ENCODE results near the gene INSR.
"Not testable (repeated sequence)": the region's sequence is repeated elsewhere in the genome, so short reads cannot be mapped to it uniquely, and the experiment has no call there.

The INSR gene

DNA sequence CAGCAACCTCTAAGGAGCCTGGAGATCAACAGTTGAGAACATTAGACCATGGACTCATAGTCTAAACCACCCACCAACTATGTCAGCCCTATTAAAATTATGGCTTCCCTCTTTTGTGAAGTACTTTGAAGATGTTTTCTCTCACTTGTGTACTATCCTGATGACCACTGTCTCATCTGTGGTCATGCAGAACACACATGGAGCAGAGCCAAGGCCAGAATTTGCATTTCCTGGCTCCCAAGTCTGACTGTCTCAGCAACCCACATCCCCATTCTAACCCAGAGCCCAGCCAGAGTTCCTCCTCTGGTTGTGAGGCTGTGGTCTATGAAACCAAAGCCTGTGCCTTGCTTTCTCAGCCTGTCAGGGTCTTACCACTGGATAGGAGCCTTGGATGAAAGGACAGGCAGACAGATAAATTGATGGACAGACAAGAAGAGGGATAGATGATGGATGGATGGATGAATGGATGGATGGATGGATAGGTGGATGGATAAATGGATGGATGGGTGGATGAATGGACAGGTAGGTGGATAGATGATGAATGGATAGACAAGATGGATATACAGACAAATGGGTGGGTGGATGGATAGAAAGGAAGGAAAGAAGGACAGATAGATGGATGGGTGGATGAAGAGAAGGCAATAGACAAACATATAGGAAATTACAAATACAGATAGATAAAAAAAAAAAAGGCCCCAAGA lies 189.3 kb downstream of the INSR start:
- in situ Hi-C loops (cut with MboI; ENCODE audit: low sequenced_read_pairs): no loop called here

DNA sequence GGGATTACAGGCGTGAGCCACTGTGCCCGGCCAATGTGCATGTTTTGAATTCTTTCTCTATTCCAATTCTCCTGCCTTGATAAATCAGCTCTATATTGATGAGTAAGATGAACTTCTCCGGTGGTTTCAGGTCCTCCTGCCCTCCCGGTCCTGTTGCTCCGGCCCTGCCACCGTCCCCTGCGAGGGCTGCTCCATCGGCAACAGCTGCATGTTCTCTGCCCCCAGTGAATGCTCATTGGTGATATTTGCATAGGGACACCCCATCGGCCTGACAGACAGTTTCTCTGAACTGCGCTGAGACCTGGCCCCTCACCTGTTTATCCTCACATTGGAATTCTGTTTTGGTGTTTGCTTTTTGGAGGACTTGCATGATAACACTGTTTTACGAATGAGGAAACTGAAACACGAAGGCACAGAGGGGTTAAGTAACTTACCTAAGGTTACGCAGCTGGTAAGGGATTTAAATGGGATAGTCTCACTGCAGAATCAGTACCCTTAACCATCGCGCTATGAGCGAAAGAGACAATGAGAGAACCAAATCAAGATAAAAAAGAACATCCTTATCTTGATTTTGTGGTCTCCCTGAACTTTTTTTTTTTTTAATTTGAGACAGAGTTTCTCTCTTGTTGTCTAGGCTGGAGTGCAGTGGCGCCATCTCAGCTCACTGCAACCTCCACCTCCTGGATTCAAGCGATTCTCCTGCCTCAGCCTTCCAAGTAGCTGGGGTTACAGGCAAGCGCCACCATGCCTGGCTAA lies 192.5 kb downstream of the INSR start:
- in situ Hi-C loops (cut with MboI; ENCODE audit: low sequenced_read_pairs): no loop called here

DNA sequence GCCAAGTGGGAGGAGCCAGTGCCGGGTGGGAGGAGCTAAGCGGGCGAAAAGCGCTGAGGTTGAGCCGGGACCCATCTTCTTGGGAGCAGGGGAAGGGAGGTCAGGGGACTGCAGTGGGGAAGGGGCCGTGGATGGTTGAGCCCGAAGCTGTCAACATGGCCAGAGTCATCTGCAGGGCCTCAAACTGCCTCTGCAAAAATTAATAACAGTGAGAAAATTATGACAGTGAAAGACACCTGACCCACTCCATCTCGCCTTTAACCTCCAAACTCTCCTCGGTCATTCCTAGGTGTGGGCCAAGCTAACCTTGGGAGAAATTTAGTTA lies 194.7 kb downstream of the INSR start:
- in situ Hi-C loops (cut with MboI; ENCODE audit: low sequenced_read_pairs): no loop called here

DNA sequence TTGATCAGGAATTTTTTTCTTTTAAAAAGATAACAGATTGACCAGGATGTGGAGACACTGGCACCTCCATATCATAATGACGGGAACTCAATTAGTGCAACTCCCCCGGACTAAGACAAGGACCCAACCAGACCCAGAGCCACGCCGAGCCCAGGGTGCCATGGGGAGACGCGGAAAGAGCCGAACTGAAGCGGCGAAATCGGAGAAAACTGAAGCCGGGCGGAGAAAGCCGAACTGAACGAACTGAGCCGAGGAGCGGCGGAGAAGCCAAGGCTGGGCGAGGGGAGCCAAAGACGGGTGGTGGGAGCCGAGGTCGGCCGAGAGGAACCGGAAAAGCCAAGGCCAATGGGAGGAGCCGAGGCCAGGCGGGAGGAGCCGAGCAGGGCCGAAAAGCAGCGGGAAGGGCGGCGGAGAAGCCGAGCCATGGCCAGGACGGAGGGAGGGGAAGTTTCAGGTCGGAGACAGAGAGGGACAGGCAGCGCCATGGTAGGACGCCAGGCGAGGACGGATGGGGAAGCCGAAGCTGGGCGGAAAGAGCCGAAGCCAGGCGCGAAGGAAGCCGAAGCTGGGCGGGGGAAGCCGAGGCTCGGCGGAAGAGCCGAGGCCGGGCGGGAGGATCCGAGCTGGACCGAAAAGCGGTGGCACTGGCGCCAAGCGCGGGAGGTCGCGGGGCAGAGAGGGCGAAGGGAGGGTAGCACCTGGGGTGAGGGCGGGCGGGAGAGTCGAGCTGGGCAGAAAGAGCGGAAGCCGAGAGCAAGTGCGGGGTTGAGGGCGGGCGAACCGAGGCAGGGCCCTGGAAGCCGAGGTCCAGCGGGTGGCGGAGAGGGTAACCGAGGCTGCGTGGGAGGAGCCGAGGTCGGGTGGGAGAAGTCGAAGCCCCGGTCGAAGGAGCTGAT lies 195.3 kb downstream of the INSR start:
- in situ Hi-C loops (cut with MboI; ENCODE audit: low sequenced_read_pairs): no loop called here

DNA sequence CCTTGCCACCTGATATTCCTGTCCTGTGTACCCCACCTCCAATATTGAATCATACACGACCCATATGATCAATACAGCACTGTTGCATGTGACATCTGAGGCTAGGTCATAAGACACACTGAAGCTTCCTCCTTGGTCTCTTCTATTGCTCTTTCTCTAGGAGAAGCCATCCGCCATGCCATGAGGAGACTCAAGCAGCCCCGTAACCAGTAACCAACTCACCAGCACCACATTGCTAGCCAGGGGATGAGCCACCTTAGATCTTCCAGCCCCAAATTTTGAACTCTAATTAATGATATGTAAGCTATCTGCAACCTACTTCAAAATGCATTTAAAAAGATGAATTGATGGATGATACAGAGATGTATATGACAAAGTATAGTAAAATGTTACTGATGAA lies 196.1 kb downstream of the INSR start:
- in situ Hi-C loops (cut with MboI; ENCODE audit: low sequenced_read_pairs): no loop called here

DNA sequence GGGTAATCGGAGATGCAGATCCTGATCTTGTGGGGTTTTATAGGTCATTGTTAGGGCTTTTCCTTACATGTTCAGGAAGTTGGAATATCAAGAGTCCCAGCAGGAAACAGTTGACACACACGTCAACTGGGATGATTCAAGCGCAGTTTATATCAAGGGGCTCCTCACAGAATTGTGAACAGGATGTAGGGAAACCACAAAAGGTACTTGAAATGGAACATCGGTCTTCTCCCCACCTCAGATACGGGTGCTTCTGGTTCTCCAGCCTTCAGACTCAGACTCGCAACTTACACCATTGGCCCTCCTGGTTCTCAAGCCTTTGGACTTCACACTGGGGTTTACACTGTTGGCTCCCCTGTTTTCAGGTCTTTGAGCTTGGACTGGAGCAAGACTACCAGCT lies 205.2 kb downstream of the INSR start:
- in situ Hi-C loops (cut with MboI; ENCODE audit: low sequenced_read_pairs): loop anchor here (10.0 kb wide), 1 partner anchor 84 kb away; no protein-coding TSS in a partner anchor

DNA sequence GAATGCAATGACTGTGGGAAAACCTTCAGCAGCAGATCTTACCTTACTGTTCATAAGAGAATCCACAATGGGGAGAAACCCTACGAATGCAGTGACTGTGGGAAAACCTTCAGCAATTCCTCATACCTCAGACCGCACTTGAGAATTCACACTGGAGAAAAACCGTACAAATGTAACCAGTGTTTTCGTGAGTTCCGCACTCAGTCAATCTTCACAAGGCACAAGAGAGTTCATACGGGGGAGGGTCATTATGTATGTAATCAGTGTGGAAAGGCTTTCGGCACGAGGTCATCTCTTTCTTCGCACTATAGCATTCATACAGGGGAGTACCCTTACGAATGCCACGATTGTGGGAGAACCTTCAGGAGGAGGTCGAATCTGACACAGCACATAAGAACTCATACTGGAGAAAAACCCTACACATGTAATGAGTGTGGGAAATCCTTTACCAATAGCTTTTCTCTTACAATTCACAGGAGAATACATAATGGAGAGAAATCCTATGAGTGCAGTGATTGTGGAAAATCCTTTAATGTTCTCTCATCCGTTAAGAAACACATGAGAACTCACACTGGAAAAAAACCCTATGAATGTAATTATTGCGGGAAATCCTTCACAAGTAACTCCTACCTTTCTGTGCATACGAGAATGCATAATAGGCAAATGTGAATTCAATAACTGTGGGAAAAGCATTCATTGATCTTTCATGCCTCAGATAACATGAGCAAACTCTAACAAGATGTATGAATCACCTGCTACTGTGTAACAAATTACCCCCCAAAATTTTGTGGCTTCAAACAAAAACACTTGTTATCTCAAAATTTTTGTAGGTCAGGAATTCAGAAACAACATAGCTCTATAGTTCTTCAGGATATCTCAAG lies 210.9 kb downstream of the INSR start:
- in situ Hi-C loops (cut with MboI; ENCODE audit: low sequenced_read_pairs): loop anchor here (10.0 kb wide), 1 partner anchor 79 kb away; no protein-coding TSS in a partner anchor

DNA sequence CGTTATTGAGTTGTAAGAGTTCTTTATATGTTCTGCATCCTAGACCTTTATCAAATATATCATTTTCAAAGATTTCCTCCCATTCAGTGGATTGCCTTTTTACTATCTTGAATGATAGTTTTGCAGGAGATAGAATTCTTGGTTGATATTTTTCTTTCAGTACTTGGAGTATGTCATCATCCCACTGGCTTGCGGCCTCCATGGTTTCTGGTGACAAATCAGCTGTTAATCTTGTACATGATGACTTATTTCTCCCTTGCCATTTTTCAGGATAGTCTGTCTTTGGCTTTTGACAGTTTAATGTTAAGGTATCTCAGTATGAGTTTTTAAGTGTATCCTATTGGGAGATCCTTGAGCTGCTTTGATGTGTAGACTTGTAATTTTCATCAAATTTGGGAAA lies 216.2 kb downstream of the INSR start:
- in situ Hi-C loops (cut with MboI; ENCODE audit: low sequenced_read_pairs): no loop called here

DNA sequence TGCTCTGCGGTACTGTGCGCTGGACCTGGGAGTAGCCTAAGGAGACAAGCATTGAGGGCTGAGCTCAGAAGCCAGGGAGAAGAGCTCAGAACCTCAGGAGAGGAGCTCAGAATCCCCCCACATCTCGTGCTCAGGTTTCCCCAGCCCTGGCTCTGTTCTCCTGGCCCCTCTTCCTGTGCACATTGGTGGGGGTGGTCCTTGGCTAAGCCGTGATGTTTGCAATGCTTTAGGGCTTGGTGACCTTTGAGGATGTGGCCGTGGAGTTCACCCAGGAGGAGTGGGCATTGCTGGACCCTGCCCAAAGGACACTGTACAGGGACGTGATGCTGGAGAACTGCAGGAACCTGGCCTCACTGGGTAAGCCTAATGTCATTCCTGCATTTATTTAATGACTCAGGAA lies 218.1 kb downstream of the INSR start:
- in situ Hi-C loops (cut with MboI; ENCODE audit: low sequenced_read_pairs): no loop called here

DNA sequence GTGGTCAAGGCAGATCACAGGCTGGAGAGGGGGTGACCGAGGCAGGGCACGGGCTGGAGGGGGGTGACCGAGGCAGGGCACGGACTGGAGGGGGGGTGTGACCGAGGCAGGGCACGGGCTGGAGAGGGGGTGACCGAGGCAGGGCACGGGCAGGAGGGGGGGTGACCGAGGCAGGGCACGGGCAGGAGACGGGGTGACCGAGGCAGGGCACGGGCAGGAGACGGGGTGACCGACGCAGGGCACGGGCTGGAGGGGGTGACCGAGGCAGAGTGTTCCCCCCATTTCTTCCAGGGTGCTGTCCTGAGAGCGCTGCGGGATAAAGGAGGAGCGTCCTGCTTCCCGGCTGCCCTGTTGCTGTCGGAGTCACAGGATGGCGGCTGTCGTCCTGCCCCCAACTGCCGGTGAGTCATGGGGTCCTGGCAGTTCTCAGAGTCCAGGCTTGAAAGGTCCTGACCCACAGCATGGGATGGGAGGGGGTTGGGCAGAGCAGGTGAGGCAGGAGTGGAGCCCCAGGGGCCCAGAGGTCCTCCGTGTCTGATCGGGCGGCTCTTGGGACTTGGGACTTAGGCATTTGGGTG lies 219.4 kb downstream of the INSR start:
- in situ Hi-C loops (cut with MboI; ENCODE audit: low sequenced_read_pairs): no loop called here

DNA sequence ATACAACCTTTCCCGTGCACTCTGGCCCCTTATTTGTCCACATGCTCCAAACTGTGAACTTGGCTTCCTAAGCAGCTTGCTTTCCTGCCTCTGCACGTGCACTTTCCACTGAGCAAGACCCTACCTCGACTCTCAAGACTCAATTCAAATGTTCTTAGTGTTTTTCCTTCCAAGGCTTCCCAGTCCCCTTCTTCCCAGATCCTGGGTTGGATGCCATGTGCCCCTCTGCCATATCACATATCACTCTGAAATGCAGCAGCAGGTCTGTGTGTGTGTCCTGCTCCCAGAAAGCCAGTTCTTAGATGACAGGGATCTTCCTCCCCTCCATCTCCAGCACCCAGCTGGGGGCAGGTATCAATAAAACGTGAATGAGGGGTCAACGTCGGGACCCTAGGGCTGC lies 221.7 kb downstream of the INSR start:
- in situ Hi-C loops (cut with MboI; ENCODE audit: low sequenced_read_pairs): no loop called here

DNA sequence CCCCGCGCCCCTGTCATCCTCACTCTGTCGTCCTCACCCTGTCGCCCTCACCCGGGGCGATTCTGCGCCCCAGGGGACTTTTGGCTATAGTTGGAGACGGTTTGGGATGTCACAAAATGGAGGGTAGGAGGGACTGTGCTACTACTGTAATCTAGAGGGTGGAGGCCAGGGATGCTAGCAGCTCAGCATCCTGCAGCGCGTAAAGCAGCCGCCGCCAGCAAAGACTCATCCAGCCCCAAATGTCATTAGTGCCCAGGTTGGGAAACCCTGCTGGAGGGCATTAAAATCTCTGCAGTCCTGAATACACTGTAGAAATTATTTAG lies 224.3 kb downstream of the INSR start:
- in situ Hi-C loops (cut with MboI; ENCODE audit: low sequenced_read_pairs): no loop called here

DNA sequence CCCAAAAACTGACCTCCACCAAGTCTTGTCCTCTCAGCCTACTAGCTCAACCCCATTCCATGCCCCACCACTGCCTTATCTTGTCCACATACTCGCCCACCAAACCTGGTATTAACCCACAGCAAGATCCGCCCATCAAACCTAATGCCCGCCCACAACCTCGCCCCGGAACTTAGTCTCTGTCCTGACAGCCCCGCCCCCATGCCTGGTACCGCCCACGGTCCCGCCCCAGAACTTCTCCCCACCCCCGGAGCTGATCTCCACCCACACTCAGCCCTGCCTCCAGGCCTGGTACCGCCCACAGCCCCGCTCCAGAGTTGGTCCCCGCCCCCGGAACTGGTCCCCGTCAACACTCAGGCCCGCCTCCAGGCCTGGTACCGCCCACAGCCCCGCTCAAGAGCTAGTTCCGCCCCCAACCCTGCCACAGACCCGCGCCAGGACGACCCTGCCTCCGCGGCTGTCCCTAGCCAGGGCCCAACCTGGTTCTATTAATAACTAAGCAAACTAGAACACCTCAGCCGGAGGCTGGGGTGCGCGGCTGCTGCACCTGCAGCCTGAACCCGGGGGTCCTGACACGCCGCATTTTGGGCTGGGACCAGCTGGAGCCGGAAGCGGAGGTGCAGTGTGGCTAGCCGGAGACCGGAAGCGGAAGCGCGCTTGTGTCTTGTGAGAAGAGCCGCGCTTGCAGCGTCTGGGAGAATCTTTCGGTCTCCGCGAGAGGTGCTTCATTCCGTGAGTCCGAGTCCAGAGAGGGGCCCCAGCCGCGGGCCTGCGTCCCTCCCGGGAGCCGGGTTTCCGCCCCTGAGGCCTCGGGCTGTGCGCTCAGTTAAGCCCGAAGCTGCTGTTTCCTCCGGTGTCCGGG lies 224.9 kb downstream of the INSR start, which contains the start of gene ZNF557:
Gene ZNF557 (plus strand): TSS at position 662 of the 862 bp plus-strand sequence. CDS start 5,372 bp downstream, outside the sequence.
- in situ Hi-C loops (cut with MboI; ENCODE audit: low sequenced_read_pairs): no loop called here

DNA sequence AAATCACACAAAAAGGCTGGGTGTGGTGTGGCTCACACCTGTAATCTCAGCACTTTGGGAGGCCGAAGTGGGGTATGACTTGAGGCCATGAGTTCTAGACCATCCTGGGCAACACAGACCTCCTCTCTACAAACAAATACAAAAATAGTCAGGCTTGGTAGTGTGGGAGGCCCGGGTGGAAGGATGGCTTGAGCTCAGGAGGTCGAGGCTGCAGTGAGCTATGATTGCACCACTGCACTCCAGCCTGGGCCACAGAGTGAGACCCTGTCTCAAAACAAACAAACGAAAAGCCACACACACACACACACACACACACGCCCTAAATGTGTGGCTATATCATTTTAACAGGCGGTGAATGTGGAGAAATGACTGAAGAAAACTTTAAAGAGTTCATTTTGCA lies 225.6 kb downstream of the INSR start:
- in situ Hi-C loops (cut with MboI; ENCODE audit: low sequenced_read_pairs): no loop called here

DNA sequence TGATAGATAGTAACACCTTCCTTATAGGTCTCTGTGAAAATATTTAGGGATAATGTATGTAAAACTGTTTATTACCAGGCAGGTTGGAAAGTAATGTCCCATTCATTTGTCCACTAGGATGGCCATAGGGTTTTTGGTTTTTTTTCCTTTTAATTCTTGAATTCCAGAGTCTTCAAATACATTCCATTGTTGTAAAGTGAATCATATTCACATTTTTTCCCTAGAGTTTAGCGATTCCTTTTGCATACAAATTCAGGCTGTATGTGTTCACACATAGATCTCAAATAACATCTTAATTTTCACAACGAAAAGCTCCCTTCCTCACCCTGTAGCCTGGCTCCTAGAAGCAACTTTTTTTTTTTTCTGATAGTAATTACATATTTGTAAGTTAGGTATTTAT lies 226.5 kb downstream of the INSR start:
- in situ Hi-C loops (cut with MboI; ENCODE audit: low sequenced_read_pairs): no loop called here

DNA sequence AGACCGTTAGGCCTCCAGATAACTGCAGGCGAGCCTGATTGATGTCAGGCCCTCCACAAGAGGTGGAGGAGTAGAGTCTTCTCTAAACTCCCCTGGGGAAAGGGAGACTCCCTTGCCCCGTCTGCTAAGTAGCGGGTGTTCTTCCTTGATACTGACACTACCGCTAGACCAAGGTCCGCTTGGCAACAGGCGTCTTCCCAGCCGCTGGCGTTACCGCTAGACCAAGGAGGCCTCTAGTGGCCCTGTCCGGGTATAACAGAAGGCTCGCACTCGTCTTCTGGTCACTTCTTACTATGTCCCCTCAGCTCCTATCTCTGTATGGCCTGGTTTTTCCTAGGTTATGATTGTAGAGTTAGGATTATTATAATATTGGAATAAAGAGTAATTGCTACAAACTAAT lies 227.1 kb downstream of the INSR start:
- in situ Hi-C loops (cut with MboI; ENCODE audit: low sequenced_read_pairs): not testable (repeated sequence)

DNA sequence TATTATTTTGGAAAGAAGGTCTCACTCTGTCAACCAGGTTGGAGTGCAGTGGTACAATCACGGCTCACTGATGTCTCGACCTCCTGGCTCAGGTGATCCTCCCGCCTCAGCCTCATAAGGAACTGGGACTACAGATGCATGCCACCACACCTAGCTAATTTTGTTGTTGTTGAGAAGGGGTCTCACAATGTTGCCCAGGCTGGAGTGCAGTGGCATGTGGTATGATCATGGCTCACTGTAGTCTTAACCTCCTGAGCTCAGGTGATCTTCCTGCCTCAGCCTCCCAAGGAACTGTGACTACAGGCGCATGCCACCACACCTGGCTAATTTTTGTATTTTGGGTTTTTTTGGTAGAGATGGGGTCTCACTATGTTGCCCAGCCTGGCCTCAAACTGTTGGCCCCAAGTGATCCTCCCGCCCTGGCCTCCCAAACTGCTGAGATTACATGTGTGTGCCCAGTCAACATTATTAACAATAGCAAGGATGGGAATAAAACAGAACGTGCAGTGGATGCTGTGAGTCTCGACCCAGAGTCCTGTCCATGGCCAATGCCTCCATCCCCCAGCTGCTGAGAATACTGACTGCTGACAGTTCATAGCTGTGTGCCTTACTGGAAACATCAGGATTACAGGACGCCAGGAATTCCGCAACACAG lies 230.3 kb downstream of the INSR start:
- in situ Hi-C loops (cut with MboI; ENCODE audit: low sequenced_read_pairs): no loop called here

DNA sequence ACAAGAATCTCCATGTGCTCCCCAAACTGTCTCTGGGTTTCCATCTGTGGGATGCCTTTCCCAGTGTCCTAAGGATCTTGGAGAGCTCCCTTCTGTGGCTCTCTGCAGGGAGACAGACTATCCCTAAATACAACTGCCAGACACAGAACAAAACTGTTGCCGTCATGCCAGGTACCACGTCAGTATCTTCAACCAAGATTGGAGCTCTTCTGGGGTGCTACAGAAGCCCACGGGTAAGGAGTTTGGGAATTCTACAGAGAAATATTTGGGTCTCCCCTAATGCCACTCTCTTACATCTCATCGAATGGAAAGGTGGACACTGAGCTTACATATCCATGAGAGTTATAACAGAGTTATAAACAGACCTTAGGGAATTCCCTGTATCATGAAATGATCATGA lies 230.9 kb downstream of the INSR start:
- in situ Hi-C loops (cut with MboI; ENCODE audit: low sequenced_read_pairs): no loop called here

All from HL-60/S4 treated with retinoic acid at 250 ng/mL for 4 days and 3 days (cell line).